ENCODE measurements around the gene RPS16. TPM values are rescaled to one million over a fixed set of nuclear protein-coding genes. Genes with fewer than 3 reads are reported as not detected.

Gene RPS16
- total and polyA plus RNA-seq, 9 of the 15 experiments (the other 6 are each of a cell fraction or from before 2014, with no cell fraction given): 82.6 to 3,671 (median 2,204) TPM

DNA sequence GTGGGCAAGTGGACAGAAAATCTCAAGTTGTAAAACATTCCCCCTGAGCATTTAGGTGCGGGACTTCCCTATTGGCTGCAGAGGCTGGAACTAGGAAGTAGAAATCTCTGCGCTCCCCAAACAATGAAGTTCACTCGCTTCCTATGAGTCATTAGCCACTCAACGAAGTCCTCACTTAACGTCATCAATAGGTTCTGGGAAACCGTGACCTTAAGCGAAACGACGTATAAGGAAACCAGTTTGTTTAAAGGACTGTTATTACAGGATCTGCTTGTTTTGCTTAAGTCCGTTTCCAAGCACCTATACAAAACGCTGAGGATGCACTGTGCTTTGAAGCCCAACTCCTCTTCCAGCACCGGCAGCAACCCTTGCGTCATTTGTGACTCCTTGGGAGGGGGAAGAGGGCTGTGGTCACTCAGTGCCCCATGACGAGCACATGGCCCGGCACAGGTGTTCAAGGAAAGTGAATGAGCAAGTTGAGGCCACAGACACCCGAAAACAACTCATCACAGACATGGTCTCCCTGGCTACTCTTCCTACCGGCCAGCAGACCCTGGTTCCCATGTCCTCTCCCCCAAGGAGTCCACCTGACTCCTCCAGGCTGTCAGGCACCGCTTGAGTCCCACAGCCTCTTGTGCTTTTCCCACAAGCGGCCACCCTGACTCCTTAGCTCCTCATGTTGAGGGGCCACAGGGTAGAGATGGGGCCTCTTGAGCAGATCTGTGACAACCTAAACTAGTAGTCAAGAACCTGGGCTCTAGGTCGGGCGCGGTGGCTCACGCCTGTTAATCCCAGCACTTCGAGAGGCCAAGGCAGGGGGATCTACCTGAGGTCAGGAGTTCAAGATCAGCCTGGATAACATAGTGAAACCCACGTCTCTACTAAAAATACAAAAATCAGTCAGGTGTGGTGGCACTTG is 4.8 kb downstream of the RPS16 start (continued):
- TF ChIP-seq ZNF23 (CRISPR knock-in tag; IDR thresholded peaks at IDR 0.05): no peak
- TF ChIP-seq NRF1 (conservative IDR thresholded peaks at IDR 0.05 in 1 of 2, IDR thresholded peaks at IDR 0.05 in 1 of 2): peak; percentile 30 to 37; a peak in 1 of 4 replicates
- TF ChIP-seq MEF2D (tag; conservative IDR thresholded peaks at IDR 0.05; ENCODE audit: low read depth): no peak
- TF ChIP-seq TAL1 (IDR thresholded peaks at IDR 0.05): no peak
- no peak for TF ChIP-seq ARHGAP35 (IDR thresholded peaks at IDR 0.05; ENCODE audit: partially characterized antibody)
- TF ChIP-seq, protein P1, sequence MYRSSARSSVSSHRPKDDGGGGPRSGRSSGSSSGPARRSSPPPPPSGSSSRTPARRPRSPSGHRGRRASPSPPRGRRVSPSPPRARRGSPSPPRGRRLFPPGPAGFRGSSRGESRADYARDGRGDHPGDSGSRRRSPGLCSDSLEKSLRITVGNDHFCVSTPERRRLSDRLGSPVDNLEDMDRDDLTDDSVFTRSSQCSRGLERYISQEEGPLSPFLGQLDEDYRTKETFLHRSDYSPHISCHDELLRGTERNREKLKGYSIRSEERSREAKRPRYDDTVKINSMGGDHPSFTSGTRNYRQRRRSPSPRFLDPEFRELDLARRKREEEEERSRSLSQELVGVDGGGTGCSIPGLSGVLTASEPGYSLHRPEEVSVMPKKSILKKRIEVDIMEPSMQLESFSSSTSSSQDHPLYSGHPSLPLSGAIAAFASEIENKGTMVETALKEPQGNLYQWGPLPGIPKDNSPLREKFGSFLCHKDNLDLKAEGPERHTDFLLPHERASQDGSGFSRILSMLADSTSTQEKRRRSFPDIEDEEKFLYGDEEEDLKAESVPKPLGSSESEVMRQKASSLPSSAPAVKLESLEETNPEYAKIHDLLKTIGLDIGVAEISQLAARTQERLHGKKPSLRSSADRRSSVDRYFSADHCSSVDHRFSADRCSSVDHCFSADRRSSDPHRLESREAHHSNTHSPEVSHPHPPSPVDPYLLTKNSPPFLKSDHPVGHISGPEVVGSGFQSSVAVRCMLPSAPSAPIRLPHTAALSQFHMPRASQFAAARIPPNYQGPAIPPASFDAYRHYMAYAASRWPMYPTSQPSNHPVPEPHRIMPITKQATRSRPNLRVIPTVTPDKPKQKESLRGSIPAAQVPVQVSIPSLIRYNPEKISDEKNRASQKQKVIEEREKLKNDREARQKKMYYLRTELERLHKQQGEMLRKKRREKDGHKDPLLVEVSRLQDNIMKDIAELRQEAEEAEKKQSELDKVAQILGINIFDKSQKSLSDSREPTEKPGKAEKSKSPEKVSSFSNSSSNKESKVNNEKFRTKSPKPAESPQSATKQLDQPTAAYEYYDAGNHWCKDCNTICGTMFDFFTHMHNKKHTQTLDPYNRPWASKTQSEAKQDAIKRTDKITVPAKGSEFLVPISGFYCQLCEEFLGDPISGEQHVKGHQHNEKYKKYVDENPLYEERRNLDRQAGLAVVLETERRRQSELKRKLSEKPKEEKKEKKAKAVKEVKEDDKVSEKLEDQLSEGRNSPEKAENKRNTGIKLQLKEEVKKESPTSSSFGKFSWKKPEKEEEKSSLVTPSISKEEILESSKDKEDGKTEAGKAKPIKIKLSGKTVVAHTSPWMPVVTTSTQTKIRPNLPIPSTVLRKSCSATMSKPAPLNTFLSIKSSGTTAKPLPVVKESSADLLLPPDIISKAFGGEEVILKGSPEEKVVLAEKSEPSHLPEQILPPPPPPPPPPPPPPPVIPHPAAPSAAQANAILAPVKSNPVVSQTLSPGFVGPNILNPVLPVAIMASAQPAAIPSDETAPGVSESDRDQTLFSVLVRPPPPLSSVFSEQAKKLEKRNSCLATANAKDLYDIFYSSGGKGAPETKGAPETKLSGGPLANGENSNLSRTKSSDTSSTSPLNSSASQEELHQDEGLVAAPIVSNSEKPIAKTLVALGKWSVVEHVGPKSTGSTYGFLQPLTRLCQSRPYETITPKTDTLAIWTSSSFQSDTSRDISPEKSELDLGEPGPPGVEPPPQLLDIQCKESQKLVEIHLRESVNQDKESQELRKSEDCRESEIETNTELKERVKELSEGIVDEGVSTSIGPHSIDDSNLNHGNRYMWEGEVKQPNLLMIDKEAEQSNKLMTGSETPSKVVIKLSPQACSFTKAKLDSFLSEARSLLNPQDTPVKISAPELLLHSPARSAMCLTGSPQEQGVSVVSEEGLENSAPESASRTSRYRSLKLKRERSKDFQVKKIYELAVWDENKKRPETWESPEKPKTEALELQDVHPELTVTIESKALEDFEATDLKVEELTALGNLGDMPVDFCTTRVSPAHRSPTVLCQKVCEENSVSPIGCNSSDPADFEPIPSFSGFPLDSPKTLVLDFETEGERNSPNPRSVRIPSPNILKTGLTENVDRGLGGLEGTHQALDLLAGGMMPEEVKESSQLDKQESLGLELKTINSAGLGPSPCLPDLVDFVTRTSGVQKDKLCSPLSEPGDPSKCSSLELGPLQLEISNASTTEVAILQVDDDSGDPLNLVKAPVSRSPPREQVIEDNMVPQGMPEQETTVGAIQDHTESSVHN (IDR thresholded peaks at IDR 0.05; ENCODE audit: borderline replicate concordance in 1 of 2, low read depth in 1 of 2): peak in 1 of 2 experiments; percentile 86; a peak in 2 of 4 replicates
- TF ChIP-seq POLR2H (tag; IDR thresholded peaks at IDR 0.05; ENCODE audit: low read depth): peak; percentile 34; the same call in 1 of the 2 replicates
- TF ChIP-seq, protein P2, sequence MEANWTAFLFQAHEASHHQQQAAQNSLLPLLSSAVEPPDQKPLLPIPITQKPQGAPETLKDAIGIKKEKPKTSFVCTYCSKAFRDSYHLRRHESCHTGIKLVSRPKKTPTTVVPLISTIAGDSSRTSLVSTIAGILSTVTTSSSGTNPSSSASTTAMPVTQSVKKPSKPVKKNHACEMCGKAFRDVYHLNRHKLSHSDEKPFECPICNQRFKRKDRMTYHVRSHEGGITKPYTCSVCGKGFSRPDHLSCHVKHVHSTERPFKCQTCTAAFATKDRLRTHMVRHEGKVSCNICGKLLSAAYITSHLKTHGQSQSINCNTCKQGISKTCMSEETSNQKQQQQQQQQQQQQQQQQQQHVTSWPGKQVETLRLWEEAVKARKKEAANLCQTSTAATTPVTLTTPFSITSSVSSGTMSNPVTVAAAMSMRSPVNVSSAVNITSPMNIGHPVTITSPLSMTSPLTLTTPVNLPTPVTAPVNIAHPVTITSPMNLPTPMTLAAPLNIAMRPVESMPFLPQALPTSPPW (CRISPR knock-in tag; IDR thresholded peaks at IDR 0.05): peak; percentile 46
- TF ChIP-seq SREBF1 (IDR thresholded peaks at IDR 0.05; ENCODE audit: borderline replicate concordance, low read depth, low read length): no peak
- TF ChIP-seq MTA1 (IDR thresholded peaks at IDR 0.05; ENCODE audit: borderline replicate concordance): peak; percentile 46; the same call in 1 of the 2 replicates
- no peak for TF ChIP-seq ZNF253 (CRISPR knock-in tag; conservative IDR thresholded peaks at IDR 0.05)
- TF ChIP-seq FOXK1 (CRISPR knock-in tag; IDR thresholded peaks at IDR 0.05; ENCODE audit: borderline replicate concordance): peak; percentile 88; the same call in 1 of the 2 replicates
- peak; percentile 70; the same call in 1 of the 2 replicates for TF ChIP-seq GABPB1 (CRISPR knock-in tag; IDR thresholded peaks at IDR 0.05)
- TF ChIP-seq ESRRA (IDR thresholded peaks at IDR 0.05; ENCODE audit: borderline replicate concordance, low read depth): peak; percentile 60; the same call in 1 of the 2 replicates
- peak; percentile 64; the same call in 1 of the 2 replicates for TF ChIP-seq C11orf30 (IDR thresholded peaks at IDR 0.05; ENCODE audit: low read depth)
- TF ChIP-seq RAD21 (CRISPR knock-in tag; conservative IDR thresholded peaks at IDR 0.05 in 1 of 2, IDR thresholded peaks at IDR 0.05 in 1 of 2): no peak

All from K562 (cell line).